Endothelial cell of umbilical vein (primary cell): ENCODE data around the gene LGR4. TPM values are rescaled to one million over a fixed set of nuclear protein-coding genes. Genes with fewer than 3 reads are reported as not detected.

Experiments
- BruUV-seq: library from RNA; stranded (reverse); fragments of 400-500 nt; replicated peaks from 2 replicates; lab custom pipeline; 2021; lab: Mats Ljungman, UMichigan
- CTCF ChIA-PET: fragments of 300-600, 350-600 bp; sonication (Branson Sonifier 250); formaldehyde crosslinking; loops from one replicate; lab custom pipeline; 2021; ENCODE audit warnings: antibody characterized with exemption, inconsistent platforms; lab: Charles Lee
- POLR2A ChIA-PET: fragments of 300-600, 350-600 bp; sonication (Branson Sonifier 250); formaldehyde crosslinking; loops from one replicate; lab custom pipeline; 2021; ENCODE audit warnings: antibody characterized with exemption, inconsistent platforms; lab: Charles Lee
- DNase-seq: peaks from one replicate; pipeline ENCODE4 v3.0.0-alpha.2; 2011; ENCODE audit warnings: low read depth, low spot score
- FAIRE-seq: peaks from 2 replicates; lab custom pipeline; 2011; peaks lifted over from hg19 to GRCh38; lab: Jason Lieb, UNC
- H2AFZ ChIP-seq: 2 replicates; pipeline ENCODE4 v1.6.0; 2012; ENCODE audit warnings: low read depth, low read length, control low read depth, inconsistent platforms
- H3K27ac ChIP-seq: 2 replicates; pipeline ENCODE4 v1.5.1; 2011; ENCODE audit warnings: low read depth, mild to moderate bottlenecking, control low read depth, low read length, moderate library complexity; ENCODE audit not compliant: insufficient read depth
- H3K27me3 ChIP-seq, 2 experiments: 2 replicates each; pipeline versions ENCODE4 v1.6.0 to v1.6.1; 2011; ENCODE audit warnings: low read length in 2 of 2, mixed read lengths in 1 of 2; ENCODE audit not compliant: control insufficient read depth in 2 of 2, insufficient read depth in 2 of 2
- H3K36me3 ChIP-seq, 2 experiments: 2 replicates in 1 of 2; 3 replicates in 1 of 2; pipeline ENCODE4 v1.5.1; 2011; ENCODE audit warnings: low read length in 2 of 2, mild to moderate bottlenecking in 1 of 2, moderate library complexity in 1 of 2; ENCODE audit not compliant: control insufficient read depth in 2 of 2, insufficient read depth in 2 of 2; ENCODE audit errors: extremely low read depth in 1 of 2
- H3K4me1 ChIP-seq: 3 replicates; pipeline ENCODE4 v1.5.1; 2011; ENCODE audit warnings: mild to moderate bottlenecking, low read length; ENCODE audit not compliant: control insufficient read depth, insufficient read depth; ENCODE audit errors: extremely low read depth
- H3K4me2 ChIP-seq: 2 replicates; pipeline ENCODE4 v1.6.1; 2011; ENCODE audit warnings: low read length, control low read depth, mixed read lengths; ENCODE audit not compliant: insufficient read depth
- H3K4me3 ChIP-seq, 3 experiments: fragments of 200-600 bp in 1 of 3; sonication (generic), shearing (Covaris generic) in 1 of 3; replicated peaks in 1 of 3; 2 replicates each; pipeline ENCODE4 v1.5.1; 2011 to 2016; ENCODE audit warnings: control low read depth in 3 of 3, low read length in 3 of 3, mild to moderate bottlenecking in 2 of 3, inconsistent platforms in 1 of 3, low read depth in 1 of 3, moderate library complexity in 1 of 3; ENCODE audit not compliant: insufficient read depth in 1 of 3
- H3K79me2 ChIP-seq: 2 replicates; pipeline ENCODE4 v1.6.0; 2012; ENCODE audit warnings: low read length, inconsistent platforms; ENCODE audit not compliant: control insufficient read depth, insufficient read depth
- H3K9ac ChIP-seq: replicated peaks from 2 replicates; pipeline ENCODE3; 2011; ENCODE audit warnings: low read length, control low read depth; ENCODE audit not compliant: insufficient read depth; ENCODE audit errors: extremely low read depth
- H3K9me1 ChIP-seq: replicated peaks from 3 replicates; pipeline ENCODE4 v1.6.0; 2011; ENCODE audit warnings: mild to moderate bottlenecking, low read length; ENCODE audit not compliant: control insufficient read depth, insufficient read depth; ENCODE audit errors: extremely low read depth
- H3K9me3 ChIP-seq: replicated peaks from 2 replicates; pipeline ENCODE4 v1.5.1; 2012; ENCODE audit warnings: low read length, inconsistent platforms; ENCODE audit not compliant: control insufficient read depth, insufficient read depth
- H4K20me1 ChIP-seq: replicated peaks from 2 replicates; pipeline ENCODE3; 2011; ENCODE audit warnings: mild to moderate bottlenecking, low read length; ENCODE audit not compliant: control insufficient read depth, insufficient read depth; ENCODE audit errors: extremely low read depth
- EZH2 ChIP-seq: IDR thresholded peaks from 2 replicates; pipeline ENCODE4 v1.6.1; 2012; ENCODE audit warnings: borderline replicate concordance, low read depth, mild to moderate bottlenecking, moderate library complexity, low read length, inconsistent platforms; ENCODE audit not compliant: severe bottlenecking
- FOS ChIP-seq: IDR thresholded peaks from 2 replicates; pipeline ENCODE4 v1.6.1; 2011; ENCODE audit warnings: mild to moderate bottlenecking, low read length, moderate library complexity, borderline replicate concordance; ENCODE audit not compliant: insufficient read depth
- GATA2 ChIP-seq: IDR thresholded peaks from 2 replicates; pipeline ENCODE4 v1.7.0; 2011; ENCODE audit warnings: low read depth, mild to moderate bottlenecking, moderate library complexity, mixed read lengths, low read length; ENCODE audit not compliant: insufficient read length, insufficient read depth
- JUN ChIP-seq: IDR thresholded peaks from 2 replicates; pipeline ENCODE4 v1.6.1; 2011; ENCODE audit warnings: borderline replicate concordance, low read depth; ENCODE audit not compliant: insufficient read length, insufficient read depth
- MYC ChIP-seq: IDR thresholded peaks from one replicate; pipeline ENCODE4 v1.6.1; 2011; ENCODE audit warnings: mild to moderate bottlenecking, low read depth, low read length
- POLR2A ChIP-seq: IDR thresholded peaks from 2 replicates; pipeline ENCODE4 v1.6.1; 2012; ENCODE audit warnings: low read depth, mild to moderate bottlenecking, control low read depth, low read length
- POLR2AphosphoS5 ChIP-seq: IDR thresholded peaks from 2 replicates; pipeline ENCODE4 v1.6.1; 2012; ENCODE audit warnings: low read depth, mild to moderate bottlenecking, control low read depth, low read length, moderate library complexity; ENCODE audit not compliant: insufficient read depth
- dilution Hi-C: fragments of 300-500 bp; cut with MboI; formaldehyde crosslinking; loops from one replicate; pipeline ENCODE4 v1.15.0; 2019; ENCODE audit warnings: low sequenced_read_pairs; ENCODE audit not compliant: extremely low pct_ligation_motif_present
- intact Hi-C: fragments of 100-400 bp; cut with micrococcal nuclease; formaldehyde crosslinking; loops from one replicate; pipeline ENCODE4 v1.10.0; 2022
- polyA plus RNA-seq, 4 experiments: library from polyadenylated mRNA; depleted of rRNA in 3 of 4; stranded (reverse) in 3 of 4; unstranded in 1 of 4; fragments of >200 nt; gene quantifications; 2 replicates each; pipeline versions ENCODE4 v1.2.1 to v1.2.3, GENCODE V29; 2011 to 2012; ENCODE audit warnings: missing spikeins in 1 of 4
- total RNA-seq: library from RNA; stranded (reverse); gene quantifications from 2 replicates; pipeline ENCODE4 v1.2.3, GENCODE V29; 2021
- TF ChIP-seq, protein P1 (sequence below), 2 donors: IDR thresholded peaks; 1 replicate in 1 of 2; 2 replicates in 1 of 2; pipeline ENCODE4 v1.5.1; 2011; ENCODE audit warnings: low read length in 2 of 2, mild to moderate bottlenecking in 2 of 2, moderate library complexity in 2 of 2, control low read depth in 1 of 2, inconsistent platforms in 1 of 2, low read depth in 1 of 2; ENCODE audit not compliant: insufficient read depth in 1 of 2; ENCODE audit errors: extremely low read depth in 1 of 2
- TF ChIP-seq, protein P2 (sequence below): IDR thresholded peaks from 2 replicates; pipeline ENCODE4 v1.6.1; 2011; ENCODE audit not compliant: insufficient read depth, insufficient read length

Gene LGR4
- total and polyA plus RNA-seq, 2 donors (not counting 3 experiments of a cell fraction or from before 2014, with no cell fraction given) = 1.3 to 3.1 TPM

DNA sequence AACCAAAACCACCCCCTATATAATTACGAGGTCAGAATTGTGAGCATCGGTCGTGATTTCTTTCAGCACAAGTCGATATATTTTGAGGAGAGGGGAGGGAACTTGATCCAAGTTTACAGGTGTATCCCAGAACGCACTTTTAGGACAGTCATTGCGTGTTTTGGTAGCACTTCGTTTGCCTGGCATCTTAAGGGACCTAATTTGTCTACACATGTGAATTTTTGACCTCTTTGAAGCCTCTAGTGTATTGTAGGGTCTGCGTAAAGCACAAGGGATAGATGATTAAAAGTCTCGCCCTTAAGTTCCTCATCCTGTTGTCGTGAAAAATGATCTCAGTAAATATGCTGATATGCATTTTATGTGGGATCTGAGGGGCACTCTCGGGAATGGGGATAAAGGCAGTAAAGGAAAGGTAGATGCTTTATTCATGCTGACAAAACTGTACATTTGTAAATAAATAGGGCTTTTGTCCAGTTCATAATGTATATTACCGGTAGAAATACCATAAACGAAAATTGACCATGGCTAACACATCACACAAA lies 108.9 kb downstream of the LGR4 start:
- BruUV-seq = no TSS peak
- H3K9me3 ChIP-seq = no peaks in the 10 kb centered on the region
- H3K27me3 ChIP-seq = no peaks in the 10 kb centered on the region
- ChIA-PET CTCF (interaction anchor here (1.3 to 1.8 kb wide), 4 partner anchors 11 to 122 kb away, joined by 3 to 8 read pairs (median 6); no protein-coding TSS in a partner anchor), POLR2A (no interaction called here)
- no peaks in the 10 kb centered on the region for H3K36me3 ChIP-seq
- H3K9me1 ChIP-seq = no peaks in the 10 kb centered on the region
- intact Hi-C loops = loop anchor here (1.0 to 5.0 kb wide), 4 partner anchors 81 to 149 kb away; partner anchors contain the start of gene LGR4
- H2AFZ ChIP-seq = peak overlapping the region; percentile 73
- H3K4me3 ChIP-seq = peak overlapping the region; percentile 1 to 93 (median 53)
- no peak overlapping the region for H3K27ac ChIP-seq
- peaks cover 8% of the 10 kb centered on the region for H3K4me1 ChIP-seq
- no peak for DNase-seq
- H3K79me2 ChIP-seq = no peaks in the 10 kb centered on the region
- no peak for FAIRE-seq
- no peak for TF ChIP-seq JUN
- no peak for TF ChIP-seq MYC
- no peak for TF ChIP-seq GATA2
- TF ChIP-seq POLR2A = no peak
- TF ChIP-seq FOS = no peak
- TF ChIP-seq, protein P1, sequence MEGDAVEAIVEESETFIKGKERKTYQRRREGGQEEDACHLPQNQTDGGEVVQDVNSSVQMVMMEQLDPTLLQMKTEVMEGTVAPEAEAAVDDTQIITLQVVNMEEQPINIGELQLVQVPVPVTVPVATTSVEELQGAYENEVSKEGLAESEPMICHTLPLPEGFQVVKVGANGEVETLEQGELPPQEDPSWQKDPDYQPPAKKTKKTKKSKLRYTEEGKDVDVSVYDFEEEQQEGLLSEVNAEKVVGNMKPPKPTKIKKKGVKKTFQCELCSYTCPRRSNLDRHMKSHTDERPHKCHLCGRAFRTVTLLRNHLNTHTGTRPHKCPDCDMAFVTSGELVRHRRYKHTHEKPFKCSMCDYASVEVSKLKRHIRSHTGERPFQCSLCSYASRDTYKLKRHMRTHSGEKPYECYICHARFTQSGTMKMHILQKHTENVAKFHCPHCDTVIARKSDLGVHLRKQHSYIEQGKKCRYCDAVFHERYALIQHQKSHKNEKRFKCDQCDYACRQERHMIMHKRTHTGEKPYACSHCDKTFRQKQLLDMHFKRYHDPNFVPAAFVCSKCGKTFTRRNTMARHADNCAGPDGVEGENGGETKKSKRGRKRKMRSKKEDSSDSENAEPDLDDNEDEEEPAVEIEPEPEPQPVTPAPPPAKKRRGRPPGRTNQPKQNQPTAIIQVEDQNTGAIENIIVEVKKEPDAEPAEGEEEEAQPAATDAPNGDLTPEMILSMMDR (IDR thresholded peaks at IDR 0.05; ENCODE audit: extremely low read depth in 1 of 2, insufficient read depth in 1 of 2, low read depth in 1 of 2, low read length in 2 of 2) = no peak
- TF ChIP-seq EZH2 = no peak
- no peak for TF ChIP-seq POLR2AphosphoS5
- TF ChIP-seq, protein P2, sequence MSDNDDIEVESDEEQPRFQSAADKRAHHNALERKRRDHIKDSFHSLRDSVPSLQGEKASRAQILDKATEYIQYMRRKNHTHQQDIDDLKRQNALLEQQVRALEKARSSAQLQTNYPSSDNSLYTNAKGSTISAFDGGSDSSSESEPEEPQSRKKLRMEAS = no peak
- dilution Hi-C loops = no loop called here
- H3K4me2 ChIP-seq = peak overlapping the region; percentile 73
- H3K9ac ChIP-seq = peak overlapping the region; percentile 12
- no peaks in the 10 kb centered on the region for H4K20me1 ChIP-seq
